Measurements from ENCODE around the gene AZU1.

AZU1 gene

GRCh38 chr19:805166-805551 lies 22.5 kb upstream of the AZU1 start:
- Histone ChIP-seq H3K27me3 (ENCODE audit: insufficient read depth, low read length) (no peaks in the 10 kb centered on the region), H3K36me3 (ENCODE audit: insufficient read depth, low read length) (peaks cover 99% of the 10 kb centered on the region), H3K9me3 (ENCODE audit: insufficient read depth, low read depth, low read length) (no peaks in the 10 kb centered on the region), H3K4me3 (ENCODE audit: low read length) (no peak overlapping the region), H3K9ac (ENCODE audit: low read depth, low read length) (no peak overlapping the region), H3K4me1 (ENCODE audit: insufficient read depth, low read length) (peaks cover 15% of the 10 kb centered on the region), H3K27ac (ENCODE audit: low read depth, low read length) (peak overlapping the region; percentile 25; the same call in 1 of the 2 replicates)
- WGBS: 96% methylated on average over 33 of the region's 33 CpGs

- Histone ChIP-seq H3K27me3 (ENCODE audit: insufficient read depth, low read length) (no peaks in the 10 kb centered on the region), H3K9me3 (ENCODE audit: insufficient read depth, low read depth, low read length) (no peaks in the 10 kb centered on the region), H3K36me3 (ENCODE audit: insufficient read depth, low read length) (peaks cover 99% of the 10 kb centered on the region), H3K4me3 (ENCODE audit: low read length) (no peak overlapping the region), H3K4me1 (ENCODE audit: insufficient read depth, low read length) (peaks cover 8% of the 10 kb centered on the region; the same call in 1 of the 2 replicates), H3K9ac (ENCODE audit: low read depth, low read length) (no peak overlapping the region), H3K27ac (ENCODE audit: low read depth, low read length) (peak overlapping the region; percentile 30; the same call in 1 of the 2 replicates)
- 94% methylated on average over 93 of the region's 93 CpGs for WGBS
Measured at GRCh38 chr19:805600-806550, 21.8 kb upstream of the AZU1 start.

GRCh38 chr19:806815-807421 lies 20.7 kb upstream of the AZU1 start:
- Histone ChIP-seq H3K4me3 (ENCODE audit: low read length) (no peak overlapping the region), H3K27me3 (ENCODE audit: insufficient read depth, low read length) (no peaks in the 10 kb centered on the region), H3K9ac (ENCODE audit: low read depth, low read length) (no peak overlapping the region), H3K9me3 (ENCODE audit: insufficient read depth, low read depth, low read length) (no peaks in the 10 kb centered on the region), H3K27ac (ENCODE audit: low read depth, low read length) (no peak overlapping the region), H3K36me3 (ENCODE audit: insufficient read depth, low read length) (peaks cover 99% of the 10 kb centered on the region), H3K4me1 (ENCODE audit: insufficient read depth, low read length) (peaks cover 2% of the 10 kb centered on the region; the same call in 1 of the 2 replicates)
- 96% methylated on average over 34 of the region's 34 CpGs for WGBS

DNA sequence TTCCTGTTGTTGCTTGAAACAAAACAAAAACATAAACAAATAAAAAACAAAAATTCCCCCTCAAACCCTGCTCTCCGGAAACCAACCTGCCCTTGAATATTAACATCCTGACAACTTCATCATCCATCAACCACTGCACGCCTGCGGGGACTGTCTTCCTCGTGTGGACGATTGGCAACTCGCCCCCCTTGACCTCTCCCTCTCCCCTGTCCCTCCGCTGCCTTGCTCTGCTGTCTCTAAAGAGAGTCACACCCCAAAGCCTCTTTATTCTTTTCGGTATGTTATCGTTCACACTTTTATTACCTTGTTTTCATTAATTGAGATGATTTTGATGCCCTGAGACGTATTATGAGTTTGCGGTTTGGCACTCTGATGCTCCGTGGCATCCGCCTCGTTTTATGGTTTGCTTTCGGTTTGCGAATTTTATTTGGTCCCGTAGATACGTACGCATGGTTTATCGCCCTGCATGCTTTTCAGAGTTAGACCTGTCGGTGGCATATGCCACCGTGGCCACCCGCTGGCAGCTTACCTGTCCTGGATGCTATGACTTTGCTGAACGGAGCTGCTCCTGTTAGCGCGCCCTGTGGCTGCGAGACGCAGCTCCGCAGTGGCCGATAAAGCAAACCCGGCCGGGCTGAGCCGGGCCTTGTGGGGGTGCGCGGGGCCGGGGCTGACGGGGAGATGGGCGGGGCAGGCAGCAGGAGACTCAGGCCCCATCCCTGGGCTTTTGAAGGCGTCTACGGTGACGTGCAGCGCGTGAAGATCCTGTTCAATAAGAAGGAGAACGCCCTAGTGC lies 19.8 kb upstream of the AZU1 start:
- Histone ChIP-seq H3K4me1 (ENCODE audit: insufficient read depth, low read length) (no peaks in the 10 kb centered on the region), H3K9ac (ENCODE audit: low read depth, low read length) (no peak overlapping the region), H3K9me3 (ENCODE audit: insufficient read depth, low read depth, low read length) (no peaks in the 10 kb centered on the region), H3K4me3 (ENCODE audit: low read length) (no peak overlapping the region), H3K27me3 (ENCODE audit: insufficient read depth, low read length) (no peaks in the 10 kb centered on the region), H3K27ac (ENCODE audit: low read depth, low read length) (no peak overlapping the region), H3K36me3 (ENCODE audit: insufficient read depth, low read length) (peaks cover 93% of the 10 kb centered on the region)
- WGBS: 96% methylated on average over 44 of the region's 44 CpGs

DNA sequence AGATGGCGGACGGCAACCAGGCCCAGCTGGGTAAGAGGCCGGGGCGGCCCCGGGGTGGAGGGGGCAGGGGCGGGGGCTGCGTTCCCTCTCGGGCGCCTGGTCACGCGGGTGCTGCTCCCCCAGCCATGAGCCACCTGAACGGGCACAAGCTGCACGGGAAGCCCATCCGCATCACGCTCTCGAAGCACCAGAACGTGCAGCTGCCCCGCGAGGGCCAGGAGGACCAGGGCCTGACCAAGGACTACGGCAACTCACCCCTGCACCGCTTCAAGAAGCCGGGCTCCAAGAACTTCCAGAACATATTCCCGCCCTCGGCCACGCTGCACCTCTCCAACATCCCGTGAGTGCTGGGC lies 19.2 kb upstream of the AZU1 start:
- H3K27ac ChIP-seq (ENCODE audit: low read depth, low read length): no peak overlapping the region
- H3K4me3 ChIP-seq (ENCODE audit: low read length): no peak overlapping the region
- H3K9ac ChIP-seq (ENCODE audit: low read depth, low read length): no peak overlapping the region
- no peaks in the 10 kb centered on the region for H3K27me3 ChIP-seq (ENCODE audit: insufficient read depth, low read length)
- peaks cover 87% of the 10 kb centered on the region for H3K36me3 ChIP-seq (ENCODE audit: insufficient read depth, low read length)
- 96% methylated on average over 26 of the region's 26 CpGs for WGBS
- no peaks in the 10 kb centered on the region for H3K4me1 ChIP-seq (ENCODE audit: insufficient read depth, low read length)
- H3K9me3 ChIP-seq (ENCODE audit: insufficient read depth, low read depth, low read length): no peaks in the 10 kb centered on the region

DNA sequence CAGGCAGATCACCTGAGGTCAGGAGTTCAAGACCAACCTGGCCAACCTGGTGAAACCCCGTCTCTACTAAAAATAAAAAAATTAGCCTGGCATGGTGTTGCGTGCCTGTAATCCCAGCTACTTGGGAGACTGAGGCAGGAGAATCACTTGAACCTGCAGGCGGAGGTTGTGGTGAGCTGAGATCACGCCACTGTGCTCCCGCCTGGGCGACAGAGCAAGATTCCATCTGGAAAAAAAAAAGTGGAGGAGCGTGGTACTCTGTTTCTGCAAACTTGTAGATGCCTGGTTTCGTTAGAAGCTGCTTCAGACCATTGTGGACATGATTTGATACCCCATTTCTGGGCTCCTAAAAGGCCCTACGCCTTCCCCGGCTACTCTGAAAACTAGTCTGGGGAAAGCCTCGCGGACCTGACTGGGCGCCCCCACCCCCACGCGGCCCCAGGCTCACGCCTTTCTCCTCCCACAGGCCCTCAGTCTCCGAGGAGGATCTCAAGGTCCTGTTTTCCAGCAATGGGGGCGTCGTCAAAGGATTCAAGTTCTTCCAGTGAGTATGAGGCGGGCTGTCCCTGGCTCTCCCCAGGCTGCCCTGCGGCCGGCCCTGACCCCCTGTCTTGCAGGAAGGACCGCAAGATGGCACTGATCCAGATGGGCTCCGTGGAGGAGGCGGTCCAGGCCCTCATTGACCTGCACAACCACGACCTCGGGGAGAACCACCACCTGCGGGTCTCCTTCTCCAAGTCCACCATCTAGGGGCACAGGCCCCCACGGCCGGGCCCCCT lies 17.4 kb upstream of the AZU1 start:
- Histone ChIP-seq H3K27me3 (ENCODE audit: insufficient read depth, low read length) (no peaks in the 10 kb centered on the region), H3K4me3 (ENCODE audit: low read length) (no peak overlapping the region), H3K9me3 (ENCODE audit: insufficient read depth, low read depth, low read length) (no peaks in the 10 kb centered on the region), H3K9ac (ENCODE audit: low read depth, low read length) (no peak overlapping the region), H3K4me1 (ENCODE audit: insufficient read depth, low read length) (no peaks in the 10 kb centered on the region), H3K27ac (ENCODE audit: low read depth, low read length) (no peak overlapping the region; the same call in 1 of the 2 replicates), H3K36me3 (ENCODE audit: insufficient read depth, low read length) (peaks cover 76% of the 10 kb centered on the region)
- WGBS: 94% methylated on average over 30 of the region's 30 CpGs

GRCh38 chr19:810883-811489 lies 16.7 kb upstream of the AZU1 start:
- H3K27ac ChIP-seq (ENCODE audit: low read depth, low read length): no peak overlapping the region; the same call in 1 of the 2 replicates
- no peaks in the 10 kb centered on the region for H3K9me3 ChIP-seq (ENCODE audit: insufficient read depth, low read depth, low read length)
- no peaks in the 10 kb centered on the region for H3K27me3 ChIP-seq (ENCODE audit: insufficient read depth, low read length)
- H3K36me3 ChIP-seq (ENCODE audit: insufficient read depth, low read length): peaks cover 74% of the 10 kb centered on the region
- H3K4me3 ChIP-seq (ENCODE audit: low read length): no peak overlapping the region
- H3K4me1 ChIP-seq (ENCODE audit: insufficient read depth, low read length): no peaks in the 10 kb centered on the region
- 95% methylated on average over 24 of the region's 25 CpGs for WGBS
- no peak overlapping the region for H3K9ac ChIP-seq (ENCODE audit: low read depth, low read length)

DNA sequence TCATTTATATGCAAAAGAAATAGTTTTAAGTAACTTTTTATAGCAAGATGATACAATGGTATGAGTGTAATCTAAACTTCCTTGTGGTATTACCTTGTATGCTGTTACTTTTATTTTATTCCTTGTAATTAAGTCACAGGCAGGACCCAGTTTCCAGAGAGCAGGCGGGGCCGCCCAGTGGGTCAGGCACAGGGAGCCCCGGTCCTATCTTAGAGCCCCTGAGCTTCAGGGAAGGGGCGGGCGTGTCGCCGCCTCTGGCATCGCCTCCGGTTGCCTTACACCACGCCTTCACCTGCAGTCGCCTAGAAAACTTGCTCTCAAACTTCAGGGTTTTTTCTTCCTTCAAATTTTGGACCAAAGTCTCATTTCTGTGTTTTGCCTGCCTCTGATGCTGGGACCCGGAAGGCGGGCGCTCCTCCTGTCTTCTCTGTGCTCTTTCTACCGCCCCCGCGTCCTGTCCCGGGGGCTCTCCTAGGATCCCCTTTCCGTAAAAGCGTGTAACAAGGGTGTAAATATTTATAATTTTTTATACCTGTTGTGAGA lies 16.1 kb upstream of the AZU1 start:
- Histone ChIP-seq H3K4me3 (ENCODE audit: low read length) (no peak overlapping the region), H3K4me1 (ENCODE audit: insufficient read depth, low read length) (no peaks in the 10 kb centered on the region), H3K27me3 (ENCODE audit: insufficient read depth, low read length) (no peaks in the 10 kb centered on the region), H3K36me3 (ENCODE audit: insufficient read depth, low read length) (peaks cover 72% of the 10 kb centered on the region), H3K9me3 (ENCODE audit: insufficient read depth, low read depth, low read length) (no peaks in the 10 kb centered on the region), H3K27ac (ENCODE audit: low read depth, low read length) (no peak overlapping the region; the same call in 1 of the 2 replicates), H3K9ac (ENCODE audit: low read depth, low read length) (no peak overlapping the region)
- WGBS: 96% methylated on average over 20 of the region's 20 CpGs

DNA sequence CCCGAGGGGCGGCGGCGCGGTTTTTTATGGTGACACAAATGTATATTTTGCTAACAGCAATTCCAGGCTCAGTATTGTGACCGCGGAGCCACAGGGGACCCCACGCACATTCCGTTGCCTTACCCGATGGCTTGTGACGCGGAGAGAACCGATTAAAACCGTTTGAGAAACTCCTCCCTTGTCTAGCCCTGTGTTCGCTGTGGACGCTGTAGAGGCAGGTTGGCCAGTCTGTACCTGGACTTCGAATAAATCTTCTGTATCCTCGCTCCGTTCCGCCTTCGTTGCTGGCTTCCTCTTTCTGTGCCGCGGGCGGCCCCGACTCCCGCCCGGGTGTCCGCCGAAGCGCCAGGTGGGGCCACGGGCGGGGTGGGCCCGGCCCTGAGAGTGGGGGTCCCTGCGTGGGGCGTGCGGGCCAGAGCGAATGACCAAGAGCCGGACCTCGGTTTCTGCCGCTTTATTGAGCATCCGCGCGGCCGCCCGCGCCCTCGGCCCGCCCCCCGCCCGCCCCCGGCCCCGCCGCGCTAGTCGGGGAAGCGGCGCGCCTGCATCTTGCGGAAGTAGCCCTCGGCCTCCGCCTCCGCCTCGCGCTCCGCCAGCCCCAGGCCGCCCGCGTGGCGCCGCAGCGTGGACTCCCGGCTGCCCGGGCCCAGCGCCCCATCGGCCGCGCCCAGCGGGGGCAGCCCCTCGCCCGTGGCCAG lies 15.4 kb upstream of the AZU1 start:
- no peak overlapping the region for H3K27ac ChIP-seq (ENCODE audit: low read depth, low read length)
- 96% methylated on average over 80 of the region's 80 CpGs for WGBS
- H3K36me3 ChIP-seq (ENCODE audit: insufficient read depth, low read length): peaks cover 66% of the 10 kb centered on the region
- no peaks in the 10 kb centered on the region for H3K27me3 ChIP-seq (ENCODE audit: insufficient read depth, low read length)
- no peaks in the 10 kb centered on the region for H3K9me3 ChIP-seq (ENCODE audit: insufficient read depth, low read depth, low read length)
- no peak overlapping the region for H3K4me3 ChIP-seq (ENCODE audit: low read length)
- H3K4me1 ChIP-seq (ENCODE audit: insufficient read depth, low read length): no peaks in the 10 kb centered on the region
- no peak overlapping the region for H3K9ac ChIP-seq (ENCODE audit: low read depth, low read length)
